ENCODE data around the gene CCDC50.

DNA sequence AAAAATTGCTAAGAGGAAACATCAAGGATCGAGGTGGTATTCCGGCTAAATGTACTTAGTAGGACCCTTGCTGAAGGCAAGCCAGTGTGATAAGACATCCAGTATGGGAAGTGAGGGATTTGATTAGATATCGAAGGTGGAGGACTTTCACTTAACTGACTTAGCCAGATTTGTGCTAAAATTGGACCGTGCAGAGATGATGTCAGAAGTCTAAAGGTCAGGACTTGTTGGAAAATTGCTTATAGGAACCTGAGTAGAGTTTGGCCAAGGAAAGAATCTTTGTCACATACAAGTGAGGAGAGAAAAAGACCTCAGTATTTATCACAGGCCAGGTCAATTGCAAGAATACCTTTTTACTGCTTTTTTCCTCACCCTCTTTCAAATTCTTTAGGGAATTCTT is 100.9 kb downstream of the CCDC50 start:
- no peak for TF ChIP-seq GATA2 (IDR thresholded peaks at IDR 0.05; ENCODE audit: low read depth, low read length)
- no peak for TF ChIP-seq GATA3 (IDR thresholded peaks at IDR 0.05; ENCODE audit: low read depth, low read length)

Data from SH-SY5Y (cell line).